ENCODE results near the gene CCDC117. TPM values are rescaled to one million over a fixed set of nuclear protein-coding genes. Genes with fewer than 3 reads are reported as not detected.
"Not testable (repeated sequence)": the region's sequence is repeated elsewhere in the genome, so short reads cannot be mapped to it uniquely, and the experiment has no call there.

CCDC117 gene
- total RNA-seq, 1 donor from 2014 or later, result 21.9 TPM

- H3K27ac Mint-ChIP-seq, result no peak overlapping the region
- intact Hi-C loops (cut with micrococcal nuclease), result no loop called here
- no peak overlapping the region for H3K4me3 Mint-ChIP-seq
- H3K27me3 Mint-ChIP-seq, result no peaks in the 10 kb centered on the region
- CTCF ChIA-PET, result no interaction called here
- TF ChIP-seq CTCF (IDR thresholded peaks at IDR 0.05), result no peak
- H3K36me3 Mint-ChIP-seq (ENCODE audit: low read depth), result peaks cover 28% of the 10 kb centered on the region
- POLR2A ChIA-PET, result no interaction called here
- DNase-seq (no peak), ATAC-seq (ENCODE audit: low read depth) (no peak)
- H3K9me3 Mint-ChIP-seq, result no peaks in the 10 kb centered on the region
- H3K4me1 Mint-ChIP-seq, result peaks cover 13% of the 10 kb centered on the region
Measured at GRCh38 chr22:28736301-28737155, 36.0 kb upstream of the CCDC117 start.

- POLR2A ChIA-PET, result no interaction called here
- intact Hi-C loops (cut with micrococcal nuclease), result no loop called here
- CTCF ChIA-PET, result no interaction called here
Measured at GRCh38 chr22:28737701-28738100, 34.8 kb upstream of the CCDC117 start.

GRCh38 chr22:28738876-28739275, 33.6 kb upstream of the CCDC117 start:
- POLR2A ChIA-PET, result interaction anchor here (0.5 kb wide), 1 partner anchor 13 kb away, joined by 5 read pairs; no protein-coding TSS in a partner anchor
- H3K27me3 Mint-ChIP-seq; H3K4me3 Mint-ChIP-seq; H3K9me3 Mint-ChIP-seq; CTCF ChIA-PET; intact Hi-C loops (cut with micrococcal nuclease); H3K27ac Mint-ChIP-seq; DNase-seq; ATAC-seq (ENCODE audit: low read depth): not testable (repeated sequence)
- H3K4me1 Mint-ChIP-seq, result peaks cover 30% of the 10 kb centered on the region
- peaks cover 31% of the 10 kb centered on the region for H3K36me3 Mint-ChIP-seq (ENCODE audit: low read depth)

More at GRCh38 chr22:28737701-28738100, 34.8 kb upstream of the CCDC117 start:
- DNase-seq (no peak), ATAC-seq (ENCODE audit: low read depth) (no peak)
- no peak overlapping the region for H3K27ac Mint-ChIP-seq
- H3K36me3 Mint-ChIP-seq (ENCODE audit: low read depth), result peaks cover 35% of the 10 kb centered on the region
- no peaks in the 10 kb centered on the region for H3K9me3 Mint-ChIP-seq
- TF ChIP-seq CTCF (IDR thresholded peaks at IDR 0.05), result no peak
- H3K27me3 Mint-ChIP-seq, result no peaks in the 10 kb centered on the region
- H3K4me1 Mint-ChIP-seq, result peaks cover 21% of the 10 kb centered on the region
- no peak overlapping the region for H3K4me3 Mint-ChIP-seq

- CTCF ChIA-PET, result interaction anchor here (0.9 to 1.2 kb wide), 2 partner anchors 32 to 141 kb away, joined by 3 read pairs; partner anchors contain the start of gene CCDC117
- no peak for TF ChIP-seq CTCF (IDR thresholded peaks at IDR 0.05)
- peaks cover 46% of the 10 kb centered on the region for H3K36me3 Mint-ChIP-seq (ENCODE audit: low read depth)
- no peak for DNase-seq
- H3K4me3 Mint-ChIP-seq, result peak overlapping the region; percentile 88
- intact Hi-C loops (cut with micrococcal nuclease), result loop anchor here (1.0 to 5.0 kb wide), 3 partner anchors 59 to 526 kb away; partner anchors contain the start of genes EWSR1, KREMEN1, RHBDD3 and XBP1
- no peaks in the 10 kb centered on the region for H3K27me3 Mint-ChIP-seq
- H3K4me1 Mint-ChIP-seq, result peaks cover 30% of the 10 kb centered on the region
- POLR2A ChIA-PET, result interaction anchor here (0.6 to 3.0 kb wide), 5 partner anchors 32 to 1079 kb away, joined by 3 to 26 read pairs (median 4); partner anchors contain the start of genes CCDC117, XBP1 and ZNRF3
- no peak for ATAC-seq (ENCODE audit: low read depth)
- H3K9me3 Mint-ChIP-seq, result no peaks in the 10 kb centered on the region
- H3K27ac Mint-ChIP-seq, result peak overlapping the region; percentile 85
Measured at GRCh38 chr22:28741200-28741784, 31.2 kb upstream of the CCDC117 start.

- H3K4me3 Mint-ChIP-seq, result peak within 1 kb of the TSS; percentile 88
- no peak for TF ChIP-seq CTCF (IDR thresholded peaks at IDR 0.05)
- H3K27me3 Mint-ChIP-seq, result no peaks in the 10 kb centered on the region
- intact Hi-C loops (cut with micrococcal nuclease), result loop anchor here (1.0 to 5.0 kb wide), 10 partner anchors 30 to 823 kb away; partner anchors contain the start of genes CCDC117, EWSR1, KREMEN1 and PITPNB
- peak within 1 kb of the TSS; percentile 85 for H3K27ac Mint-ChIP-seq
- DNase-seq (peak; percentile 85), ATAC-seq (ENCODE audit: low read depth) (peak; percentile 91)
- CTCF ChIA-PET, result interaction anchor here (0.9 to 1.2 kb wide), 2 partner anchors 31 to 141 kb away, joined by 3 read pairs; partner anchors contain the start of gene CCDC117
- POLR2A ChIA-PET, result interaction anchor here (0.6 to 3.0 kb wide), 5 partner anchors 31 to 1079 kb away, joined by 3 to 26 read pairs (median 4); partner anchors contain the start of genes CCDC117, XBP1 and ZNRF3
- no peaks in the 10 kb centered on the region for H3K9me3 Mint-ChIP-seq
- H3K36me3 Mint-ChIP-seq (ENCODE audit: low read depth), result peaks cover 51% of the 10 kb centered on the region
- peaks cover 30% of the 10 kb centered on the region for H3K4me1 Mint-ChIP-seq
Measured at GRCh38 chr22:28741785-28742561, 30.5 kb upstream of the CCDC117 start, which contains the start of the genes CHEK2 and HSCB. CHEK2 (minus strand) TSS chr22:28741820; CDS start chr22:28734721, 7,099 bp downstream. HSCB (plus strand) TSS chr22:28742039; CDS start chr22:28742096, 57 bp downstream.
